HepG2 (cell line): Measurements from ENCODE around the gene ABCA4. TPM values are rescaled to one million over a fixed set of nuclear protein-coding genes. Genes with fewer than 3 reads are reported as not detected.

Source experiments
- CSRNP1 ChIP-seq: sonication (generic); formaldehyde crosslinking; IDR thresholded peaks from 2 replicates; pipeline ENCODE4 v1.8.1; 2023; ENCODE audit warnings: mild to moderate bottlenecking, missing genetic modification reagents
- DMAP1 ChIP-seq: IDR thresholded peaks from 2 replicates; pipeline ENCODE4 v1.6.1; 2016
- EED ChIP-seq: sonication (generic); formaldehyde crosslinking; IDR thresholded peaks from 2 replicates; pipeline ENCODE4 v1.5.0; 2020; ENCODE audit warnings: mild to moderate bottlenecking, missing genetic modification reagents
- FOSL1 ChIP-seq: sonication (generic); formaldehyde crosslinking; IDR thresholded peaks from 2 replicates; pipeline ENCODE4 v1.9.0; 2021; ENCODE audit warnings: missing genetic modification reagents, borderline replicate concordance
- FOXA3 ChIP-seq: IDR thresholded peaks from 2 replicates; pipeline ENCODE4 v1.6.1; 2016; ENCODE audit warnings: missing genetic modification reagents, missing compliant biosample characterization
- HDAC1 ChIP-seq: sonication (generic); formaldehyde crosslinking; IDR thresholded peaks from 2 replicates; pipeline ENCODE4 v1.5.1; 2020; ENCODE audit warnings: mild to moderate bottlenecking, missing genetic modification reagents
- ISX ChIP-seq: sonication (generic); formaldehyde crosslinking; conservative IDR thresholded peaks from 2 replicates; pipeline ENCODE4 v1.5.0; 2020; ENCODE audit warnings: missing genetic modification reagents
- KLF11 ChIP-seq: IDR thresholded peaks from 2 replicates; pipeline ENCODE4 v1.6.1; 2016; ENCODE audit warnings: missing compliant biosample characterization
- NFKBIZ ChIP-seq: IDR thresholded peaks from 2 replicates; pipeline ENCODE4 v1.6.1; 2018; ENCODE audit warnings: missing genetic modification reagents, missing compliant biosample characterization
- NR2F6 ChIP-seq, 2 experiments: IDR thresholded peaks; 2 replicates each; pipeline ENCODE4 v1.6.1; 2016; ENCODE audit warnings: antibody characterized with exemption in 1 of 2, mild to moderate bottlenecking in 1 of 2
- PHF8 ChIP-seq: sonication (generic); formaldehyde crosslinking; IDR thresholded peaks from 2 replicates; pipeline ENCODE4 v1.5.0; 2020; ENCODE audit warnings: missing genetic modification reagents
- PREB ChIP-seq: sonication (generic); formaldehyde crosslinking; IDR thresholded peaks from 2 replicates; pipeline ENCODE4 v1.4.0; 2020; ENCODE audit warnings: missing genetic modification reagents
- RAD51 ChIP-seq: fragments of 450-650 bp; IDR thresholded peaks from 2 replicates; pipeline ENCODE4 v1.6.1; 2016; ENCODE audit warnings: borderline replicate concordance
- RBAK ChIP-seq: sonication (generic); formaldehyde crosslinking; IDR thresholded peaks from 2 replicates; pipeline ENCODE4 v1.5.1; 2020; ENCODE audit warnings: mild to moderate bottlenecking, missing genetic modification reagents
- TEAD2 ChIP-seq: sonication (generic); formaldehyde crosslinking; IDR thresholded peaks from 2 replicates; pipeline ENCODE4 v1.9.0; 2021; ENCODE audit warnings: missing genetic modification reagents
- TFDP2 ChIP-seq: sonication (generic); formaldehyde crosslinking; IDR thresholded peaks from 2 replicates; pipeline ENCODE4 v1.4.0; 2020; ENCODE audit warnings: missing genetic modification reagents
- TMF1 ChIP-seq: sonication (generic); formaldehyde crosslinking; IDR thresholded peaks from 2 replicates; pipeline ENCODE4 v1.8.1; 2022; ENCODE audit warnings: low read depth, missing genetic modification reagents
- ZNF232 ChIP-seq: sonication (generic); formaldehyde crosslinking; IDR thresholded peaks from 2 replicates; pipeline ENCODE4 v1.4.0; 2020; ENCODE audit warnings: missing genetic modification reagents, borderline replicate concordance
- ZNF263 ChIP-seq: sonication (generic); formaldehyde crosslinking; IDR thresholded peaks from 2 replicates; pipeline ENCODE4 v1.4.0; 2020; ENCODE audit warnings: missing genetic modification reagents
- ZNF331 ChIP-seq: sonication (generic); formaldehyde crosslinking; IDR thresholded peaks from 2 replicates; pipeline ENCODE4 v1.4.0; 2020; ENCODE audit warnings: missing genetic modification reagents
- ZNF513 ChIP-seq: sonication (generic); formaldehyde crosslinking; conservative IDR thresholded peaks from 2 replicates; pipeline ENCODE4 v1.5.0; 2020; ENCODE audit warnings: missing genetic modification reagents
- ZNF691 ChIP-seq: sonication (generic); formaldehyde crosslinking; IDR thresholded peaks from 2 replicates; pipeline ENCODE4 v1.4.0; 2020; ENCODE audit warnings: missing genetic modification reagents, low read depth, mild to moderate bottlenecking, borderline replicate concordance
- ZNF713 ChIP-seq: sonication (generic); formaldehyde crosslinking; IDR thresholded peaks from 2 replicates; pipeline ENCODE4 v1.4.0; 2020; ENCODE audit warnings: mild to moderate bottlenecking, missing genetic modification reagents
- ZNF768 ChIP-seq: sonication (generic); formaldehyde crosslinking; IDR thresholded peaks from 2 replicates; pipeline ENCODE4 v1.4.0; 2020; ENCODE audit warnings: missing genetic modification reagents
- ZNF777 ChIP-seq: sonication (generic); formaldehyde crosslinking; IDR thresholded peaks from 2 replicates; pipeline ENCODE4 v1.4.0; 2020; ENCODE audit warnings: missing genetic modification reagents
- polyA plus RNA-seq, 8 experiments: library from polyadenylated mRNA; depleted of rRNA in 3 of 8; stranded (reverse) in 7 of 8; unstranded in 1 of 8; fragments of >200 nt; fragmentation: Illumina TruSeq in 4 of 8; extraction: Trizol in 4 of 8; gene quantifications; 2 replicates each; pipeline versions ENCODE4 v1.2.1 to v1.2.3, GENCODE V29; 2011 to 2016; ENCODE audit warnings: low read depth in 4 of 8, missing spikeins in 1 of 8, mixed read lengths in 1 of 8; ENCODE audit not compliant: insufficient read depth in 1 of 8
- total RNA-seq, 5 experiments: library from RNA; depleted of rRNA; stranded (reverse); fragments of >200 nt; fragmentation: Illumina TruSeq; extraction: Trizol; gene quantifications; 2 replicates each; pipeline ENCODE4 v1.2.3, GENCODE V29; 2016; ENCODE audit warnings: low read depth in 1 of 5

Gene ABCA4
- total and polyA plus RNA-seq, 2 of the 13 experiments (the other 11 are each of a cell fraction or from before 2014, with no cell fraction given), result 0.24 to 0.67 TPM

GRCh38 chr1:94022471-94023189 is 98.3 kb downstream of the ABCA4 start (continued):
- TF ChIP-seq ZNF513 (CRISPR knock-in tag), result no peak
- TF ChIP-seq RAD51, result no peak
- no peak for TF ChIP-seq KLF11 (CRISPR knock-in tag)
- no peak for TF ChIP-seq NR2F6 (IDR thresholded peaks at IDR 0.05)
- no peak for TF ChIP-seq NR2F6 (CRISPR knock-in tag; IDR thresholded peaks at IDR 0.05)
- TF ChIP-seq ZNF768, result no peak
- no peak for TF ChIP-seq FOSL1 (CRISPR knock-in tag)
- TF ChIP-seq EED (CRISPR knock-in tag), result no peak
- no peak for TF ChIP-seq TEAD2
- no peak for TF ChIP-seq ZNF713 (CRISPR knock-in tag)
- no peak for TF ChIP-seq CSRNP1 (CRISPR knock-in tag)
- TF ChIP-seq ZNF331, result peak; percentile 35; the same call in 1 of the 2 replicates
- no peak for TF ChIP-seq NFKBIZ (CRISPR knock-in tag)
- 0 out of 2 replicates have a peak, but pooled peaks have one; percentile 26 for TF ChIP-seq PHF8 (CRISPR knock-in tag)
- TF ChIP-seq TFDP2, result no peak
- TF ChIP-seq ISX (CRISPR knock-in tag), result no peak
- TF ChIP-seq ZNF691, result no peak
- no peak for TF ChIP-seq ZNF232 (CRISPR knock-in tag)
- TF ChIP-seq DMAP1 (CRISPR knock-in tag), result 0 out of 2 replicates have a peak, but pooled peaks have one; percentile 23
- TF ChIP-seq ZNF777 (CRISPR knock-in tag), result no peak
- TF ChIP-seq PREB (CRISPR knock-in tag), result no peak
- TF ChIP-seq RBAK (CRISPR knock-in tag), result no peak
- TF ChIP-seq TMF1 (CRISPR knock-in tag), result no peak
- no peak for TF ChIP-seq HDAC1 (CRISPR knock-in tag)
- 0 out of 2 replicates have a peak, but pooled peaks have one; percentile 45 for TF ChIP-seq ZNF263 (CRISPR knock-in tag)
- TF ChIP-seq FOXA3 (CRISPR knock-in tag), result peak; percentile 74
